Testis (tissue), 2 donors: ENCODE data around the gene CFAP91.

Source experiments
- POLR2A ChIP-seq: fragments of 450-650 bp; IDR thresholded peaks from one replicate; pipeline ENCODE4 v1.6.1; 2017; ENCODE audit warnings: antibody characterized with exemption, mild to moderate bottlenecking, moderate library complexity
- TF ChIP-seq, protein P1 (sequence below), 3 experiments: fragments of 450-650 bp in 2 of 3; fragments of 200-600 bp in 1 of 3; sonication (generic) in 1 of 3; IDR thresholded peaks; one replicate each; pipeline ENCODE4 v1.5.1; 2016 to 2019; ENCODE audit warnings: antibody characterized with exemption in 3 of 3, mild to moderate bottlenecking in 2 of 3, moderate library complexity in 1 of 3

DNA sequence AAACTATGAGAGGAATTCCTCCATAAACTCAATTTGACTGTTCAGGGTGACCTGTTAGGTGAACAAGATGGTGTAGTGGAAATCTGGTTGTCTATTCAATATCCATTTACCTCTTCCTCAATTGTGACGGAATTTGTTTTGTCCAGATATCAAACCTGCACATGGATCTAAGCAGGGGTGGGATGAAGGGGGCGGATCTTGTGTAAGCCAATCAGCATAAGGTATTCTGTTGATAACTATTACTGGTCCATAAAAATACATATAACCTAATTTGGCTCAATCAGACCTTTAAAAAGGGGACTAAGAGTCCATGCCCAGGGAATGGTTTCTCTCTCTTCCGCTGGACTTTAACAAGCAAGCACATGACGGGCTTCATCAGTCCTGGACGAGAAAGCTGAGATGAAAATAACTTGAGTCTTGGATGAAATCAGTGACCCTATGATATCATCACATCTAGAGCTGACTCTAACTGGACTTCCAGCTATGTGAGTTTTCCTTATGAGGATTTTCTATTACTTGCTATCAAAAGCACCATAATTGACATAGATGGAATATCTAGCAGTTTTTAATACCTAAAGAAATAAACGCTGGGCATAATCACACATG lies 36.8 kb upstream of the CFAP91 start:
- TF ChIP-seq, protein P1, sequence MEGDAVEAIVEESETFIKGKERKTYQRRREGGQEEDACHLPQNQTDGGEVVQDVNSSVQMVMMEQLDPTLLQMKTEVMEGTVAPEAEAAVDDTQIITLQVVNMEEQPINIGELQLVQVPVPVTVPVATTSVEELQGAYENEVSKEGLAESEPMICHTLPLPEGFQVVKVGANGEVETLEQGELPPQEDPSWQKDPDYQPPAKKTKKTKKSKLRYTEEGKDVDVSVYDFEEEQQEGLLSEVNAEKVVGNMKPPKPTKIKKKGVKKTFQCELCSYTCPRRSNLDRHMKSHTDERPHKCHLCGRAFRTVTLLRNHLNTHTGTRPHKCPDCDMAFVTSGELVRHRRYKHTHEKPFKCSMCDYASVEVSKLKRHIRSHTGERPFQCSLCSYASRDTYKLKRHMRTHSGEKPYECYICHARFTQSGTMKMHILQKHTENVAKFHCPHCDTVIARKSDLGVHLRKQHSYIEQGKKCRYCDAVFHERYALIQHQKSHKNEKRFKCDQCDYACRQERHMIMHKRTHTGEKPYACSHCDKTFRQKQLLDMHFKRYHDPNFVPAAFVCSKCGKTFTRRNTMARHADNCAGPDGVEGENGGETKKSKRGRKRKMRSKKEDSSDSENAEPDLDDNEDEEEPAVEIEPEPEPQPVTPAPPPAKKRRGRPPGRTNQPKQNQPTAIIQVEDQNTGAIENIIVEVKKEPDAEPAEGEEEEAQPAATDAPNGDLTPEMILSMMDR (IDR thresholded peaks at IDR 0.05), result no peak
- no peak for TF ChIP-seq POLR2A
